Measurements from ENCODE around the gene ST14.

Gene ST14

GRCh38 chr11:130159657-130160497, at the start of gene ST14:
TSS of gene ST14 (plus strand) at chr11:130159782. CDS start at chr11:130159980, 198 bp downstream.
- in situ Hi-C loops (cut with HindIII; ENCODE audit: low sequenced_read_pairs): no loop called here

DNA sequence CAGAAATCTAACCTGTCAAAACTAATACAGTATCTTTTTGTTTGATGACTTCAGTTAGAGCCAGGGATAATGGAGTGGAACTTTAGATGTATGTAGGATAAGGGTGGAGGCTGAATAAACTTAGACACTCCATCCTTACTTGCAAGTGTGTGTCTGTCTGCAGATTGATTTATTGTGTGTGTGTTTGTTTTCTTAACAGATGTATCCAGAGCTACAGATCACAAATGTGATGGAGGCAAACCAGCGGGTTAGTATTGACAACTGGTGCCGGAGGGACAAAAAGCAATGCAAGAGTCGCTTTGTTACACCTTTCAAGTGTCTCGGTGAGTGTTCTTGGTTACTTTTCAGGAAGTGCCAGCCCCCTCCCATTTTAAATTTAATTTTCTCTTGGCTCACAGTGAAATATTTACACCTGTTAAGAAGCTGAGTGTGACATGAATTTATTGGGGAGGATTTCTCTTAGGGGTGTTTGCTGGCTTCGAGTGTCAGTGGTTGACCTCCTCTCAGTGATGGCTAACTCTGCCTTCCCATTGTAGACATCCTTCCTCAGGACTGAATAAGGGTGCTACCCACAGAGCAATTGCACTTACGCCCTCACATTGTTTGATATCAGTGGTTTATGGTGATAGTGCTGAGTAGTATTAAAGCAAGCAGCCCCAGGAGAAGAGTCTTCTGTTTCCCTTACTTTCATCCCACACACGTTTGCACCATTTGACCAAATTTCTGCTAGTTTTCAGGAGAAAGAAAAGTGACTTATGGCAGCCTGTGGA, 49.1 kb upstream of the ST14 start:
- in situ Hi-C loops (cut with HindIII; ENCODE audit: low sequenced_read_pairs): no loop called here

DNA sequence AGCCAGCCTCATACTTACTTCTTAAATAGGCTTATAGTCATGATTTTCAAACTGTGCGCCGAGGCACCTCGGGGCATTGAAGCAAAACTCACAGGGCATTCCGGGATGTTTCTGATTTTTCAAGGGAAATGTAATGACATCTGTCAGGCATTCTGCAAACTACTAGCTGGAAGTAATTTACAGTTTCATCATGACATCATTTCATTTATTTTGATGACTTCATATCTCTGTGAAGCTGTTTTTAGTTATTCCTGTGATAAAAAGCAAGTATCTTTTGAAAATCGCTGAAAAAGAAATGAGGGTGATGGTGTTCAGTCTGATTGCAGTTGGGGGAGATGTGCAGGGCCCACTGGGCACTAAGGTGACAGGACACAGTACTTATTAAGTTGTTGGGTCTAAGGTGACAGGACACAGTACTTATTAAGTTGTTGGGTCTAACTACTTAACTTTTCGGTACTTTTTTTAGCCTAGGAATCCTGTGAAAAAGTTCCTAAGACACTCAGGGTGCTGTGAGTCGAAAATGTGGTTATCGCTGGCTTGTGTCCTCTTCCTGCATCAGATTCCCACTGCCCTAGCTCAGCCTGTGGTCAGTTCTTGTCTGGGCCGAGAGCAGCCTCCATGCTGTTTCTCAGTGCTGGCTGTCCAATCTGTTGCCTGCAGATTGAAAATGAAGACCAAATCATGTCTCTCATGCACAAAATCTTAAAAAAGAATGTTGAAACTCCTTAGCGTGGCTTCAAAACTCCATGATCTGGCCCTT, 47.3 kb upstream of the ST14 start:
- in situ Hi-C loops (cut with HindIII; ENCODE audit: low sequenced_read_pairs): no loop called here

DNA sequence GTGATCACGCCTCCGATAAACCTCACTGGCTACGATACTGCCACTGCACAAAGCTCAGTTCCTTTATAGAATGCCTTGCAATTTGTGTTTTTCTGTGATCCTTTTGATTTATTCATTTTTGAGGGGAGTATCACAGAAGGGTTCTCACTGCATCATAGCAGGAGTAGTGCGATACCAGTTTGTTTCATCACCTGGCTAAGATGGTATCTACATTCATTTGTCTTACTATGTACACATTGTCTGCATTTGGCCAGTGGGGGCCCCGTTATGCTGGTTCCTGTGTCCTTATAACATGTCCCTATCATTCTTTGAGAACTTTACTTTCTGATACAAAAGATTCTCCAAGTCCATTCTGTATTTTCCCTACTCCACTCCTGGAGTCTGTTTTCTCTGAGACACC, 45.3 kb upstream of the ST14 start:
- in situ Hi-C loops (cut with HindIII; ENCODE audit: low sequenced_read_pairs): no loop called here

- in situ Hi-C loops (cut with HindIII; ENCODE audit: low sequenced_read_pairs): no loop called here
These were observed 44.9 kb upstream of the ST14 start for GRCh38 chr11:130114726-130115125.

- in situ Hi-C loops (cut with HindIII; ENCODE audit: low sequenced_read_pairs): no loop called here
These were observed 44.4 kb upstream of the ST14 start for GRCh38 chr11:130115218-130115617.

DNA sequence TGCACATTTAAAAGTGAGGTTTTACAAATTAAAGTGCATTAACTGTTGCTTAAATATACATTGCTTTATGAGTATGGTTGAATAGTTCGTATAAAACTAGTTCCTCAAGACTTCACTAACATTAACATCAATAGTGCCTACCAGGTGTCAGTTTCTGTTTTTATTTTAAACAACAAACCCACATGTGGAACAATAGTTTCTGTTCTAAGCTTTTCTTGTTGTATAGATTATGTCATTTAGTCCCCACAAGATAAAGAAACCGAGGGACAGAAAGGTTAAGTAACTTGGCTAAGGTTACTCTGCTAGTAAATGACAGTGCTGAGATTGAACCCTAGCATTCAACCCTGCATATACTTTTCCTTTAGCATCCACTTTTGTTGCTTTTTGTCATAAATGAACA, 41.4 kb upstream of the ST14 start:
- in situ Hi-C loops (cut with HindIII; ENCODE audit: low sequenced_read_pairs): no loop called here

- in situ Hi-C loops (cut with HindIII; ENCODE audit: low sequenced_read_pairs): no loop called here
These were observed 40.8 kb upstream of the ST14 start for GRCh38 chr11:130118636-130119387.

DNA sequence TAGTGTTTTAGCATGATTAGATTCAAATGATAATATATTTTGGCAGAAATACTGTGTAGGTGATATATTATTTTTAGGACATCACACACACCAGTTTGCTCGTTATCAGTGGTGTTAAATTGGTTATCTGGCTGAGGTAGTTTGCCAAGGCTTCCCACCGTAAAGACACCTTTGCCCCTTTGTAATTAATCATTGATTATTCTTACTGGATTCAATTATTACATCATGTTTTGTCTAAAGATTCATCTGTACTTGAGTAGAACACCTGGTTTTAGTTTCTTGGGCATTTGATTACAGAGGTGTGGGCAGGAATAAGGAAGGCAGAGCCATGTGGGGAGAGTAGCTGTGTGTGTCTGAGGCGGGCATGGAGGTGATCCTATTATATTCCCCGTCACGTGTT, 39.5 kb upstream of the ST14 start:
- in situ Hi-C loops (cut with HindIII; ENCODE audit: low sequenced_read_pairs): no loop called here

DNA sequence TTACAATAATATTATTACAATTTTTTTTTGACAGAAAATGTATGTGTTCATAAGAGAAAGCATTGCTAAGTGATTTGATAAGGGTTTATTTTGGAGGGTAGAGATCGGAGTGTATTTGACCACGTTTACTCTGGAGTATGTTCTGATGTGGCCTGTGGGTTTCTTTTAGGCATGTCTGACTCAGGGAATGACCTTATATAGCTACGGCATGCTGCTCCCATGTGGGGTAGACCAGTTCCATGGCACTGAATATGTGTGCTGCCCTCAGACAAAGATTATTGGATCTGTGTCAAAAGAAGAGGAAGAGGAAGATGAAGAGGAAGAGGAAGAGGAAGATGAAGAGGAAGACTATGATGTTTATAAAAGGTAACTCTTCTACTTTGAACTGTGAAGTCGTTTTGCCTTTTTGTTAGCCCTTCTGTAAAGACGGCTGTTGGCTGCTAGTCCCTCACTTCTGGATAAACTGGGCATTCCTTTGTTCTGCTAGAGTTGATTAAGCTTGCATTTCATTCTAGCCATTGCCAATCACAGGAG, 38.1 kb upstream of the ST14 start:
- in situ Hi-C loops (cut with HindIII; ENCODE audit: low sequenced_read_pairs): no loop called here

- in situ Hi-C loops (cut with HindIII; ENCODE audit: low sequenced_read_pairs): no loop called here
These were observed 37.4 kb upstream of the ST14 start for GRCh38 chr11:130122141-130122575.

- in situ Hi-C loops (cut with HindIII; ENCODE audit: low sequenced_read_pairs): no loop called here
These were observed 36.1 kb upstream of the ST14 start for GRCh38 chr11:130123414-130124040.

- in situ Hi-C loops (cut with HindIII; ENCODE audit: low sequenced_read_pairs): no loop called here
These were observed 35.5 kb upstream of the ST14 start for GRCh38 chr11:130124096-130124495.

DNA sequence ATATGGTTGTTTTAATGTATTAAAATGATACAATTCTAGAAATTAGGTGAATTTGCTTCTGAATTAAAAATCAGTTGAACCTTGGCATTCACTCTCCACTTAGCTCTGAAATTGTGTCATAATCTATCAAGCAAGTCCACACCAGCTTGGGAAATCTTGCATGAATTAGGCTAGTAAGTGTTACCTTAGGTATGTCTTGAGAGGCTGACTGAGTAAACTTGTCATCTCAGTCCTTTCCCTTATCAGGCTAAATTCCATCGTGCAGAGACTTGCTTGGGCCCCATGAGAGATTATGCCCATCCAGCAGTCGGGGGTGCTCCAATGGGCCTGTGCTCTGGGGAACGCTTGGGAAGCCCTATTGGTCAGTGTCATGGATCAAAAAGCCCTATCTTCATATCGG, 33.9 kb upstream of the ST14 start:
- in situ Hi-C loops (cut with HindIII; ENCODE audit: low sequenced_read_pairs): no loop called here

- in situ Hi-C loops (cut with HindIII; ENCODE audit: low sequenced_read_pairs): no loop called here
These were observed 33.1 kb upstream of the ST14 start for GRCh38 chr11:130126516-130126915.

GRCh38 chr11:130127509-130127908, 32.1 kb upstream of the ST14 start:
- in situ Hi-C loops (cut with HindIII; ENCODE audit: low sequenced_read_pairs): no loop called here

DNA sequence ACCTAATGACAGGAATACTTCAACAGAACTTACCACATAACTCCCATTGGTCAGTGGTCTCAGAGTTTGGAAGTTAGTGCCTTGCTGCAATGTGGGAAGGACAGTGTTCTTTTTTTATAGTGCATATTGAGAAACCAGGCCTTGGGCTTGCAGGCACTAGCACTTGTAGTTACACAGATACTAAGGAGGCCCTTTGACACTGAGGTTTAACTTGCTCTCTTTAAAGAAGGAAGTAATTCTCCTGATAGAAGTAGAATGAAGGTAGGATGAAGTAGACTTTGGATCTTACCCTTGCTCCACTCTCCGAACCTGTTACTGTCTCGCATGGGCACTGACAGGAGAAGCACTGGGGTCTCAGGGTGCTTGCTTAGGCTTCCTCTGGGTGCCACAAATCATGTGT, 31.0 kb upstream of the ST14 start:
- in situ Hi-C loops (cut with HindIII; ENCODE audit: low sequenced_read_pairs): no loop called here

GRCh38 chr11:130129922-130130321, 29.7 kb upstream of the ST14 start:
- in situ Hi-C loops (cut with HindIII; ENCODE audit: low sequenced_read_pairs): no loop called here

GRCh38 chr11:130131961-130132850, 27.4 kb upstream of the ST14 start:
- in situ Hi-C loops (cut with HindIII; ENCODE audit: low sequenced_read_pairs): no loop called here
